HCT116 (cell line): Measurements from ENCODE around the gene PDIA2.

Source experiments
- CTCF ChIP-seq, 3 experiments: fragments of 200-600 bp in 1 of 3; sonication (generic) in 1 of 3; IDR thresholded peaks in 2 of 3; conservative IDR thresholded peaks in 1 of 3; 2 replicates each; pipeline ENCODE4 v1.5.1; 2012 to 2017; ENCODE audit warnings: low read depth in 2 of 3, low read length in 2 of 3, antibody characterized with exemption in 1 of 3, borderline replicate concordance in 1 of 3, control low read depth in 1 of 3, mild to moderate bottlenecking in 1 of 3, mixed read lengths in 1 of 3, mixed run types in 1 of 3, moderate library complexity in 1 of 3; ENCODE audit not compliant: insufficient read depth in 1 of 3
- EZH2 ChIP-seq: fragments of 200-600 bp; sonication (generic); IDR thresholded peaks from 2 replicates; pipeline ENCODE4 v1.6.1; 2017; ENCODE audit warnings: antibody characterized with exemption, mixed run types
- EZH2phosphoT487 ChIP-seq: fragments of 200-600 bp; IDR thresholded peaks from 2 replicates; pipeline ENCODE4 v1.6.1; 2018; ENCODE audit warnings: antibody characterized with exemption, borderline replicate concordance
- JUND ChIP-seq: IDR thresholded peaks from 2 replicates; pipeline ENCODE4 v1.6.1; 2012
- POLR2A ChIP-seq: IDR thresholded peaks from 2 replicates; pipeline ENCODE4 v1.7.0; 2011; ENCODE audit warnings: borderline replicate concordance; ENCODE audit not compliant: insufficient read depth, insufficient read length; ENCODE audit errors: extremely low read depth
- POLR2AphosphoS5 ChIP-seq: IDR thresholded peaks from 2 replicates; pipeline ENCODE4 v1.6.1; 2011; ENCODE audit warnings: mild to moderate bottlenecking, low read depth, low read length, moderate library complexity
- REST ChIP-seq: IDR thresholded peaks from 2 replicates; pipeline ENCODE4 v1.6.1; 2012; ENCODE audit warnings: low read depth
- SRF ChIP-seq: IDR thresholded peaks from 2 replicates; pipeline ENCODE4 v1.6.1; 2012; ENCODE audit warnings: low read depth

GRCh38 chr16:247027-247426 lies 35.9 kb upstream of the PDIA2 start:
- TF ChIP-seq POLR2A (no peak), EZH2phosphoT487 (no peak), JUND (no peak), EZH2 (no peak), CTCF (IDR thresholded peaks at IDR 0.05 in 2 of 3, conservative IDR thresholded peaks at IDR 0.05 in 1 of 3; ENCODE audit: borderline replicate concordance in 1 of 3, insufficient read depth in 1 of 3, low read depth in 2 of 3, low read length in 2 of 3) (no peak), SRF (no peak), REST (no peak), POLR2AphosphoS5 (no peak)
